Testis (tissue), 2 donors: ENCODE data around the gene SLC16A11.

Source experiments
- CTCF ChIP-seq, 3 experiments: fragments of 450-650 bp in 2 of 3; fragments of 200-600 bp in 1 of 3; sonication (generic) in 1 of 3; IDR thresholded peaks; one replicate each; pipeline ENCODE4 v1.5.1; 2016 to 2019; ENCODE audit warnings: antibody characterized with exemption in 3 of 3, mild to moderate bottlenecking in 2 of 3, moderate library complexity in 1 of 3
- POLR2A ChIP-seq: fragments of 450-650 bp; IDR thresholded peaks from one replicate; pipeline ENCODE4 v1.6.1; 2017; ENCODE audit warnings: antibody characterized with exemption, mild to moderate bottlenecking, moderate library complexity

DNA sequence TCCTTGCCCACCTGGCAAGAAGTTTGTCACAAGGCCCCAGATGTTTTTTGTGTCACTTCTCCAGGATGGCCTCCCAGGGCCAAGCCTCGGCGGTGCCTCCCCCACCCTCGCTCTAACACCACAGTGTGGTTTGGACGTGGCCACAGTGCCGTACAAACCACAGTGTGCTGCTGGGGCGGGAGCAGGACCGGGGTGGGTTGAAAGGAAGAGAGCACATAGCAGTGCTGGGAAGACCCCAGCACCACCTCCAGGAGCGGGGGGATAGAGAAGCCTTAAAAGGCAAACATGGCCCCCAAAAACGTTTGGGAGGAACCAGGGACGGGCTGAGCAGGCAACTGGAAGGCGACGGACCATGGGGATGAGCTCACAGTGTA is 26.1 kb downstream of the SLC16A11 start:
- TF ChIP-seq CTCF (IDR thresholded peaks at IDR 0.05), result no peak
- TF ChIP-seq POLR2A, result no peak
